NAMALWA (cell line): Measurements from ENCODE around the gene MAMDC2.
A peak's percentile ranks its signal among the peaks of the same experiment; 100 is the strongest.

Experiments
- DNase-seq: peaks from one replicate; pipeline ENCODE4 v3.0.0-alpha.2; 2015; ENCODE audit warnings: low spot score

MAMDC2 gene

DNA sequence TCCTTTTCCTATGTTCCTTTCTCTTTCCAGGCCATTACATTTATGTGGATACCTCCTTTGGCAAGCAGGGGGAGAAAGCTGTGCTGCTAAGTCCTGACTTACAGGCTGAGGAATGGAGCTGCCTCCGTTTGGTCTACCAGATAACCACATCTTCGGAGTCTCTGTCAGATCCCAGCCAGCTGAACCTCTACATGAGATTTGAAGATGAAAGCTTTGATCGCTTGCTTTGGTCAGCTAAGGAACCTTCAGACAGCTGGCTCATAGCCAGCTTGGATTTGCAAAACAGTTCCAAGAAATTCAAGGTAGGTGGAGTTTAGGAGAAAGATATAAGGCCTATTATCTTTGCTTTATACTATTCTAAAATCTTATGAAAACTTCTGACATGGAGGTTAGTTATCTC is 64.5 kb downstream of the MAMDC2 start:
- DNase-seq: no peak

DNA sequence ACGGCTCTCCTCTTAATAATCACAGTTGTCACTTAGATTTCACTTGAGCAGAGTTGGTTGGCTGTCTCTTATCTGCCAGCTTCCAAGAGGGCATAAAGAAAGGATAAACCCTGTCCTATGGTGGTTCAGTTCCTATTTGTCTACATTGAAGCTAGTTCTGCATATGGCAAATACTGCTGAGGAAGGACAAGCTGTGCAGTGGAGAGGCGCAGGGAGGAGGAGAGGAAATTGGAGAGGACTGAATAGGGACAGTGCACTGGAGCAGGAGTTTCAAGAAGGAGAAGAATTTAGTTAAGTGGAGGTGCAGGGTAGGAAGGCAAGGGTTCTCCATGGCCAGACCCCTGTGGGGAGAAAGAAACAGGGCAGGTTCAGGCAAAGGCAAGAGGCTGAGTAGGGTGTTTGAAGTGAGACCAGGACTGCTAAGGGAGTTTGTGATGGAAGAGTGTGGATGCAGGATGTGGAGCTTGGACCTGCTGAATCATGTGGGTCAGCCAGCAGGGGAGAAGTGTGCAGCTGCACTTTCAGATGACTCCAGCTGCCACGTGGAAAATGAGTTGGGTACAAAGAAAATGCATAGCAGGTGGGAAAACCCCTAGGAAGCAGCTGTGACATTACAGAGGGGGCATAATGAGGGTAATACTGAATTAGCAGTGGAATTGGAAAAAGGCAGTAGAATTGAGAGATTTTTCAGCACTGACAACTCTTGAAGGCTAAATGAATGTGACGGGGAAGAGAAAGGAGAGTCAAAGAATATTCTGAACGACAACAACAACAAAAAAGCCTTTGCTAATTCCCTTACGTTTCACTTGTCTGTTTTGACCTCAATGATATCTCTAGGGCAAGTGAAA is 66.8 kb downstream of the MAMDC2 start:
- peak; percentile 26 for DNase-seq

DNA sequence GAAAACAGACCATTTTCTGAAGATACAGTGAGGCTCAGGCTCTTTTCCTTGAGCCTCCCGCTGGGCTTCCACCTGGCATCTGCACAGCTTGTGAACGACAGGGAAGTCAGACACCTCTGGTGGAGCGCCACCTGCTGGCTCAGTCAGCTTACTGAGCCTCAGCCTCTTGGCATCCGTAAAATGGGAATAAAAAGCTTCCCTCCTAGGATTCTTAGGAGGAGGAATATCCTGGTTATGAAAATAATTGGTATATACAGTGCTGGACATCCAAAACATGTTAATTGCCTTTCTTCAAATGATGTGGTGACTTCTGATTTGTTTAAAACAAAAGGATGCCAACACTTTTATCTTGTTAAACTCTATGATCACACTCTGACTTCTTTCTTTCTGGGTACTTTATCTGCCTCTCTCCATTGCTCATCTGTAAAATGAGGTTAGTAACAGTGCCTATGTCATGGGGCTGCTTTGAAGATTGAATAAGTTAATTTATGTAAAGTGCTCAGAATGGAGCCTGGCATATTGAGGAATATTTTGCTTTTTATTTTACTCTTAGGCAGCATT is 67.5 kb downstream of the MAMDC2 start:
- peak; percentile 62 for DNase-seq

DNA sequence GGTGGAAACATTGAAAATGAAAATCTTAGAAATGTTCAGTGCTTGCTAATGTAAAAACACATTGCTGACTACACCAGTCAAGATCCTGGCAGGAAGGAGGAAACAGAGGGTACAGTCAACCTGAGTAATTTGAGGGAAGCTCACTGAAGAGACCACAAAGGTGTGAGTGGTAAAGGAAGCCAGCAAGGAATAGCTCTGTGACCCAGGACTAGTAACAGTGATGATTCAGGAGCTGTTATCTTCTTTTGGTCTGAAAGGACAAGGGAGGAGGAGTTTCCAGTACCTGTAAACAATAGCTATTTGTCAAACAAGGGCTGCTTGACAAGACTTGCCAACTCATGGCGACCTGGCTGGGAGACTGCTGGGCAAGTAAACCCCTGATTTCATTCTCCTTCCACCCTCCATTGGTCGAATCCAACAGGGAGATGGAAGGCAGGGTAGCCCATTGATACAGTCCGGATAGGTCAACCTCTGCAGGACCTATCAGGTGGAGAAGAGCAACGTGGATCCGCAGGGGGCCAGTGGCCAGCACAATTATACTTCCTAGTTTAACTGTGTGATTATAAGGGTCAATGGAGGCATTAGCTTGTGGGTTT is 68.1 kb downstream of the MAMDC2 start:
- no peak for DNase-seq

DNA sequence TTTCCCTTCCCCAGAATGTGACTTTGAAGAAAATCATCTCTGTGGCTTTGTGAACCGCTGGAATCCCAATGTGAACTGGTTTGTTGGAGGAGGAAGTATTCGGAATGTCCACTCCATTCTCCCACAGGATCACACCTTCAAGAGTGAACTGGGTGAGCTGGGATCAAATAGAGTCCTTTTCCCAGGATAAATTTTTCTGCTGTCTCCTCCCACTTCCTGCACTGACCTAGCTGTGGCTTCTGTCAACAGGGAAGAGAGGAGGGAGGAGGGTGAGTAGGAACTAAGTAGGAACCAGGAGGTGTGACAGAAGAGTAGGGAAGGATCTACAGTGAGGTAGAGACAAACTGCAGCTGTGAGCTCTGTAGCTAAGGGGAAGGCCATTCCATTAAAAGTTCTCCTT is 69.3 kb downstream of the MAMDC2 start:
- no peak for DNase-seq

DNA sequence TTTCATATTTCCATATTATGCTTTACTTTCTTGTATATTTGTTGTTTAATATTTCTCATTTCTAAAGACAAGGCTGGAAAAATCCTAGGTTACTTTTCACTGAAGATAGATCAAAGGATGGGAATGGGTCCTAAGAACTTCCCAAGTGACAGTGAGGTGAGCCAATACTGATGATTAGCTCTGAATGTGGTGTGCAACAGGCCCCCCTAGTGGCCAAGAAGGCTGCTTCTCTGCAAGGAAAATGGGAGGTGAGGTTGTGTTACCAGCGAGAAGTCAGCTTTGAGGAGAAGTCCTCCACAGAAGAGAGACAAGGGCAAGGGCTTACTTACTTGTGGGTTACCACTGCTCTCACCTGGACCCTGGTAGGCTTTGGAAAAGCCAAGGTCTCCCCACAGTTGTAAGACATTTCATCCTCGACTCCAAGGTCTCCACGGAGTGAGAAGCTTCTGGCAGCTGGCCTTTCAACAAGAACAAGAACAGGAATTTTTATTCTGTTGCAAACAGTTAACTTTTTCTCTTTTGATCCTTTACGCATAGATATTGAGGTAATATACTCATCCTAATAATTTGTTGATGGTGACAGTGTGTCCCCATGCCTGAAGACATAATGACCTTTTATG is 69.9 kb downstream of the MAMDC2 start:
- peak; percentile 61 for DNase-seq

DNA sequence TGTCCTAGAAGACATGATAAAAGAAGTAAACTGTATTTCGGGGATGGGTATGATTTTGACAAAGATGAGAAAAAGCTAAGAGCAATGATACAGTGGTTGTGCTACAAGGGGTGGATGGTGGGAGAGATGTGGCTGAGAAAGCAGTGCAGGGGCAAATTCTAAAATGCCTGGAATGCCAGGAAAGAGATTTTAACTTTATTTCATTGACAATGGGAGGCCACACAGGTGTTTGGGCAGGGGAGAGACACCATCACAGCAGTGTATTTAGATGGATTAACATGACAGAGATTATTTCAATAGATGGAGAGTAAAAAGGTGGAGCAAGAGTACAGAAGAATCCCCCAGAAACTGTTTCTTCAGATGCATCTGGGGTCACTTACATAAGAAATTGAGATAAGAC is 71.2 kb downstream of the MAMDC2 start:
- DNase-seq: no peak

DNA sequence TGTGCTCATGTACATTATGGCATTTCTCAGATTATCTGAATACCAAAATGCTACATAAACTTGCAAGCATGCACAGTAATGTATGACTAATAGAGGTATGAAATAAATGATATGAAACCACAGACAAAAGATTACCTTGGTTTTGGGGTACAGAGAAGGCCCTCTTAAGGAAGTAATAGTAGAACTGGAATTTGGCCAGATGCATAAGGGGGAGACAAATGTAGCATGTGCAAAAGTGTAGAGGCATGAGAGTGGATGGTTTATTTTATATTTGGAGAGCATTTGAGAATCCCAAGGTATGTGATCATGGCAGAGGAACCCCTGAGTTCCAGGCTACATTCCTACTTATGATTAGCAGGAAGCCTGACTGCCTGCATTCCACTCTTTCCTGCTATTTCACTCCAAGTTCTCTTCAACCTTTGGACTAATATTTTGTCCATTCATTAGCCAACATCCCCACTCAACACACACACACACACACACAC is 74.2 kb downstream of the MAMDC2 start:
- DNase-seq: no peak

DNA sequence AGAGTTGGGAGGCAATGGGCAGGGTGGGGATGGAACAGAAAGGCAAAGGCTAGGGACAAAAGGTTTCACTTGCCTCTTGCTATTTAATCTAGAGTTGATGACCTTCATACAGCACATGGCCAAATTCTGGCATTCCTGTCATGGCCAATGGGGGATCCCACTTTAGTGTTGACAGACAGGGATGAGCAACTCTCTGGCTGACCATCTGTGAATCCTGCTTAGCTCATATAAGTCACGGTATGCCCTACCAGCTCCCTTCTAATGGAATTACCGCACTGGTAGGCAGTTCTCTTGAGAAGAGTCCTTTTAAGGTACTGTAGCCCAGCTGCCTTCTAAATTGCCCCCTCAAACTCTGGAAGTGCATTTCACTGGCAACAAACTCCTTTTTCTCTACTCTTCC is 76.1 kb downstream of the MAMDC2 start:
- DNase-seq: no peak

DNA sequence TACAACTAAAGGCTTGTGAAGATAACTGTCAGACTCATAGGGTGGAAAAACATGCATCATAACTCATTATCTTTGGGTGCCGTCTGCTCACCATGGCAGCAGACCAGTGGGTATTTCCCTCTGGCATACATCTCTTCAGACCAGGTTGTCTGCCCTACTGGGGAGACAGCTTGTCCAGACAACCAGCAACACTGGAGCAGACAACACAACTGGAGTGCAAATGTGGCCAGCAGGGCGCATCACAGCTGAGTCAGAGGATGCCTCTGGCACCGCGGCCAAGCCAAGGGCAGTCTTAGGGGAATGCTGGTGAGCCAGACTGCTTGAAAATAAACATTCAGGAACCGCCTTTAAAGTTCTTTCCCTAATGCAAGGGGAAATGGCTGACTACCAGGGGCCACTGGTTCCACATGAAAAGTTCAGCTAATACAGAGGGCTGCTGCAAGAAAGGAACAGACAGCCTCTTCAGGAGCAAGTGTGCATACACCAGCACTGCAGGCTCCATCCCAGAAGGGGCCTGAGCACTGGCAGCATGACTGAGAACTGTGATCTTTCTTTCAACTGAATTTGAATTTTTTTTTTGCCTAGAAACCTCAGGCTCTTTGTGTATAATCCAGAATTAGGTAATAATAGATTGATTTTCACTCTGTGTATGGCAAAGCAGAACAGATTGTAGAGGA is 77.3 kb downstream of the MAMDC2 start:
- DNase-seq: no peak

DNA sequence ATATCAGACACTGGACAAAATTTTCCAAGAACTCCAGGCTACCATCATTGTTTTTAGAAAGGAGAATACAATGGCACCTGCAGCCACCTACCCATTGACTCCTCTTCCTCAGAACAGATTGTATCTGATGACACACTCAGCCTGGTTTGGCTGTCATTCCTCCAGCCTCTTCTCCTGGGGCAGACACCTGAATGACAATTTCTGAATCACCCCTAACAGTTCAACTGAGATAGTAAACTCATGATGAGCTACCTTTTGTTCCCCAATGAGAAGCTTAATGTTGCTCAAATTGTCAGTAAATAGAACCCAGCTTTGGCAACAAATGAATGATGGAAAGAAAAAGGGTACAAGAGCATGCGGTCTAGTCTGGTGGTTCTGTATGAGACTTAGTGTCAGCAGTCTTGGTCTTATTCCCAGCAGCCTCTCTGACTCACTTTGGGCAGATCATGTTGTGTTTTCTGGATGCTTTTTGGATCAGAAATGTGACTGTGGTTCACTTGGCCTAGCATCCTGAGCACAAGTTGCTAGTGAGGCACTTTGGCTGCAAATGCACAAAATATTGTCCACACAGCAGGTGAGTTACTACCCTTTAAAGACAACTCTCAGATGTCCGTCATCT is 78.3 kb downstream of the MAMDC2 start:
- DNase-seq: no peak

DNA sequence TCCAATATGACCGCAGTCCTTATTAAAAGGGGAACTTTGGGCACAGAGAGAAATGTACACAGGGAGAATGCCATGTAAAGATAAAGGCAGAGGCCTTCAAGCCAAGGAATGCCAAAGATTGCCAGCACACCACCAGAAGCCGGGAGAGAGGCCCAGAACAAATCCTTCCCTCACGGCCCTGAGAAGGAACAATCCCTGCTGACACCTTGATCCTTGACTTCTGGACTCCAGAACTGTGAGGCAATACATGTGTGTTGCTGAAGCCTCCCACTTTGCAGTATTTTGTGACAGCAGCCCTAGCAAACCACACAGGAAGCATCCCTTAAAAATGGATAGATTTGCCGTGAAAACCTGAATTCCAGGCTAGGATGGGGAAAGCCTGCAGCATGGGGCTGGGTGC is 80.0 kb downstream of the MAMDC2 start:
- no peak for DNase-seq

DNA sequence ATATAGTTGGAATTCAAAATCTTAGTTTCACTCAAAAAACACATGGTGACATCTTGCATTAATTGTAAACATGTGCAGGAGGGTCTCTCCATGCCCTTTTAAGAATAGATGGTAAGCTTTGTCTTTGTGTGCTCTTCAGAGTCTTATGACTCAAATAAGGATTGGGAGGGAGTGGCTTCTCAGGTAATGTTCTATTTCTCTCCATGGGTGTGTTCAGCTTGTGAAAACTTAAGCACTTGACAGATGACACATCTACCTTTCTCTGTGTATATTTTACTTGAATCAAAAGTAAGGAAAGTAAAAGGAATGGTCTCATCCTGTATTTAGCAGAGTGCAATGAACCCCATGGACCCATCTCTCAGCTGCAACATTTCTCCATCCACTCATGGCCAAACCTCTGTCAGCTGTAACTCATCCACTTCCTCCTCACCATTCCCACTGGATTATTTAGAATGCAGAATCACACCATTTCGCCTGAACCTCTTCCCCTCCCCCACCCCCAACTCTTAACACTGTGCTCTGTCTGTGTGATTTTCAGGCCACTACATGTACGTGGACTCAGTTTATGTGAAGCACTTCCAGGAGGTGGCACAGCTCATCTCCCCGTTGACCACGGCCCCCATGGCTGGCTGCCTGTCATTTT is 82.1 kb downstream of the MAMDC2 start:
- no peak for DNase-seq

DNA sequence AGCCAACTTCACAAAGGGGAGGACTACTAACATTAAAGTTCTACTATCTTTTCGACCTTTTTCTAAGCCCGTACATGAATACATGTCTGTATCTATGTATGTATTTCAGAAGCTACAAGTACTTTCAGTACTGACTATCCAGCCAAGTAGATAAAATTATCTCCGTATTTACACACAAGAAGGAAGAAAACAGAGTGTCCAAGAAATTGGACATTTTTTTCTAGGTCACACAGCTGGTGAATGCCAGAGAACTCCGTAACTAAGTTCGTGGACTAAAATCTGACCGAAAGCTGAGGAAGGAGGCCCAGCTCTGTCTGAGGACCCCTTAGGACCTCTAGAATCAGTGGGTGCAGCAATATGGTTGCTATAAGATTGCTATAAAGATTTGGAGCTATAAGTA is 83.4 kb downstream of the MAMDC2 start:
- no peak for DNase-seq

DNA sequence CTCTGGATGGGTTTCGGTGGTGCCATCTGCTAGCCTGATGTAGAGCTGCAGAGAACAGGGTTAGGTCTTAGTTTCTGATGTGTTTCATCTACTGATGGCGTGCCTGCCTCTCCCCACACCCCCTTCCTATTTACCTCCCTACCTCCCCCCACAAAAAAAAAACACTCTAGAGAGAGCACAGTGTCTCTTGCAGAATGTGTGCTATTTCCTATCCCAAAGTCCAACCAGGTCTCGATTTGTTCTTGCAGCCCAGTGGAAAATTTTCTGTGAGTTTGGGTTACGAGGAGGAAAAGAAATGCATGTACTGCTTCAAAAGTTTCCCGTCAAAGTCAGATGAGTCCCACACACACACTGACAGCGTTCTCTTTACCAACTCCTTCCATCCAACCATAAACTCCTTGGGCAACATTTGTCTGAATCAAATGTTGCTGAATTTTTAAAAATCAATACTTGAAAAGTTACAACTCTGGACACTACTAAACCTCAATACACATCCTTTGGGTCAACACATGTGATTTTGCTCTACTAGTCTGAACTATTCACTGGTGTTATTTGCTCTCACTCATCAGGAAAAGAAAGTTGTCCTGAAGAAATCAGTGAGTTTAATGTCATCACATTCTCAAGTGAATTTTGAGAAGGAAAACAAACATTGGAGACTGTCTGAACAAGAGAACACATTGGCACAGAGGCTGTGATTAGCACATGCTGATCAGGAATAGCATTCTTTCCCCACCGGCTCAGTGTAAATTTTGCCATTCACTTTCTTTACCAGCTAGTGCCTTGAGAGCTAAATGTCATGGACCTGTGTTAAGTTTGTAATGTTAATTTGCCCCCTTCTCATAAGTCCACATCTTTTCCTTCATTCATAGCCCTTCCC is 84.1 kb downstream of the MAMDC2 start:
- no peak for DNase-seq

DNA sequence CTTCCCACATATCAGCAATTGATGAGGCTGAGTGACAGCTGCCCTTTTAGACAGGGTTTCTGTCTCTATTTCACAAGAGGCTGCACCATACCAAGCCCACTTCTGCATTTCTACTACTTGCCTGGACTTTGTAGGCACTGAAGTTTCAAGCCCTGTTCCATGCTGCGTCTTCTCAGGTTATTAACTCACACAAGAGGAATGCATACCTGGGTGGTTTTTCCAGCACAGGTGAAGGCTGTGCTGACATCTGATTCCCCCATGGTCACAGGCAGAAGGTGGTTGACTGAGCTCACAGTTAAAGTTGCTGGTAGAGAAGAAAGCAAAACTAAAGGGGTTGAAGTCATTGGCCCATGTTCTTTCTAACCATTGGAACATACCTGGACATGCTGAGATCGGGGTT is 86.6 kb downstream of the MAMDC2 start:
- no peak for DNase-seq

DNA sequence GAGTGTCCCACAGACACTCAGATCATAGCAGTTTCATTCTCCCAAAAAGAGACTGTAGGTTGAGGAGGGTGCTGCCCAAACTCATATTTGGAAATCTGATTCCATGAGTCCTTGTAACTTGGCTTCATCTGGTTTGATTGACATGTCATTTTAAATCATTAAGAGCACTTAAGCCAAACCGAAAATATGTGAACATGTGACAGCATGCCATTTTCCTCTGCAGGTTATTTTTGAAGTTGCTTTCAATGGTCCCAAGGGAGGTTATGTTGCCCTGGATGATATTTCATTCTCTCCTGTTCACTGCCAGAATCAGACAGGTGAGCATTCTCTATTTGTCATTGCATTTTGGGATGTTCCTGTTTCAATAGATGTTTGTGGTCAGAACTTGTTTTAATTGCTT is 87.6 kb downstream of the MAMDC2 start:
- no peak for DNase-seq

DNA sequence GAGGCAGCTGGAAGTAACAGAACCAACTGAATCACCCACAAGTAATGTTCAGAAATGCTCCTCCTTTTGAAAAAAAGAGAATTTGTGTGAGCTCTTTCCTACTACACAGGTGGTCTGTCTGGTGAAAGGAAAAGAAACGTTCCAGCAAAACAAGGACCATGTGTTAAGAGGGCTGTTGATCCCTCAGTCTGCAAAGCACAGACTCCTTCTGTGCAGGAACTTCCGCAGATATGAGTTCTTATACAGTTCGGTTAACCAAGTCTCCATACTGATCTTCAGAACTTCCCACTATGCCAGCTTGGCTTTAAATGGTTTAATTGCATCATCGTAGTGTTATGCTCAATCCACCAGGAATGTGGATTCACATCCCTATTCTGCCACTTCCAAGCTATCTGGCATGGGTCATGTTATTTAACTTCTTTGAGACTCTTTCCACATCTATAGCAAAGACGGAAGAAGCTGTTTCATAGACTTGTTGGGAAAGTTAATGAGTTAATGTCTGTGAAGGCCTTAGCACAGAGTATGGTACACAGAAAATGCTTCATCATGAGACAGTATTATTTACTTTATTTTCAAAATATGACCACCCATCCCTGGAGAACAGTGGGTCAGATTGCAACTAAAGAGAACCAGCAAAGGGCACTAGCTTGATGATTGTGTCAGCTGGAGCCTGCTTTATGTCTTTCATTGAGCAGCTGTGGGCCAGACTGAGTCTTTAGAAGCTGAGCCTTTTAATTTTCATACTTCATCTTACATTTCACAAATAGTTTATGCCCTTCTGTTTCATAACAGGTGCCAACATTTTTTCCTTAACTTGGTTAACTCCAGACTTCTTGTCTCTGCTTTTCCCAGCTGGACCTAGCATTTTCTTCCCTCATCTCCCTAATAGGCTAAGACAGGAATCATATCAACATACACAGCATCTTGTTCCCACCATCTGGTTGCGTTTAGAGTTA is 89.9 kb downstream of the MAMDC2 start:
- DNase-seq: no peak

DNA sequence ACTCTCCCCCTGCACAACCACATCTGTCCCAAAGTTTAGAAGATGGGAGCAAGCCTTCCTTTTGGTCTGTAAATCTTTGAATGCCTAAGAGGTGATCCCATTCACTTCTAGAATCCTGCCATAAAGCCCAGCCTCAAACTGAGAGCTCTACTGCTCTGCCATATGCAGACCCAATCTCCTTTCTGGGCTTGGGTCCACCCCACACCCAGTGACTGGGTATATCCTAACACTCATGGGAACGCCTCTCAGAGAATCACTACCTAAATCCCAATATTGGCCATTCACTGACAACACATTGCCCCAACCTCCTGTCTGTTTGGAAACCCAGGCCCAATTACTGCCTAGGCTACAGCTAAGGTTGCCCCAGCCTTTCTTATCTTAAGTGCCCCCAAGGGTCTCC is 90.7 kb downstream of the MAMDC2 start:
- DNase-seq: no peak
